Right ventricle myocardium inferior (tissue), 1 donor: ENCODE results near the gene EVL. TPM values are rescaled to one million over a fixed set of nuclear protein-coding genes. Genes with fewer than 3 reads are reported as not detected.

ENCODE experiments used
- ATAC-seq: fragments of 200-7000 bp; cut with Tn5 transposase; one replicate; pipeline ENCODE4 v1.9.1; 2020; ENCODE audit warnings: mild to moderate bottlenecking, moderate library complexity
- DNase-seq: peaks from one replicate; pipeline ENCODE4 v3.0.0; 2021; ENCODE audit errors: missing footprints
- intact Hi-C: fragments of 100-400 bp; cut with DNase I; formaldehyde crosslinking; loops from one replicate; pipeline ENCODE4 v1.11.0; 2022
- total RNA-seq: library from RNA; stranded (reverse); fragmentation: NEBNext Ultra II Directional; extraction: Animal tissue kit (Norgen Biotek cat#: 25700); gene quantifications from one replicate; pipeline ENCODE4 v1.2.1, GENCODE V29; 2021
- donor health status: DM: no; HTN: yes; CAD: no; lungs with severe emphysema.

The EVL gene
- total RNA-seq, 1 donor from 2014 or later, result 41.8 TPM

- intact Hi-C loops, result no loop called here
- DNase-seq (no peak), ATAC-seq (no peak)
These were observed 30.2 kb upstream of the EVL start for GRCh38 chr14:100034961-100035500.

- DNase-seq, result no peak
- ATAC-seq, result no peak
- intact Hi-C loops, result no loop called here
These were observed 29.5 kb upstream of the EVL start for GRCh38 chr14:100035700-100036099.

- no peak for DNase-seq
- intact Hi-C loops, result no loop called here
- no peak for ATAC-seq
These were observed 27.9 kb upstream of the EVL start for GRCh38 chr14:100037353-100037752.

GRCh38 chr14:100038065-100038464 is 27.2 kb upstream of the EVL start:
- no peak for ATAC-seq
- intact Hi-C loops, result no loop called here
- no peak for DNase-seq

GRCh38 chr14:100039903-100040302 is 25.3 kb upstream of the EVL start:
- ATAC-seq (no peak), DNase-seq (no peak)
- intact Hi-C loops, result no loop called here

- DNase-seq (no peak), ATAC-seq (no peak)
- intact Hi-C loops, result no loop called here
These were observed 24.0 kb upstream of the EVL start for GRCh38 chr14:100041271-100041670.

GRCh38 chr14:100042286-100042685 is 22.9 kb upstream of the EVL start:
- no peak for DNase-seq
- intact Hi-C loops, result no loop called here
- ATAC-seq, result no peak

GRCh38 chr14:100045642-100046344 is 19.4 kb upstream of the EVL start:
- ATAC-seq (no peak), DNase-seq (no peak)
- intact Hi-C loops, result no loop called here

- DNase-seq (no peak), ATAC-seq (no peak)
- intact Hi-C loops, result no loop called here
These were observed 17.6 kb upstream of the EVL start for GRCh38 chr14:100047600-100047999.

GRCh38 chr14:100048786-100049185 is 16.4 kb upstream of the EVL start:
- intact Hi-C loops, result no loop called here
- DNase-seq (no peak), ATAC-seq (no peak)

- no peak for ATAC-seq
- DNase-seq, result no peak
- intact Hi-C loops, result no loop called here
These were observed 16.0 kb upstream of the EVL start for GRCh38 chr14:100049220-100049619.

GRCh38 chr14:100051103-100051502 is 14.1 kb upstream of the EVL start:
- intact Hi-C loops, result no loop called here
- ATAC-seq, result no peak
- DNase-seq, result no peak

- intact Hi-C loops, result no loop called here
- no peak for DNase-seq
- no peak for ATAC-seq
These were observed 13.7 kb upstream of the EVL start for GRCh38 chr14:100051543-100051942.

- no peak for ATAC-seq
- DNase-seq, result no peak
- intact Hi-C loops, result no loop called here
These were observed 12.4 kb upstream of the EVL start for GRCh38 chr14:100052819-100053218.

GRCh38 chr14:100054316-100055075 is 10.7 kb upstream of the EVL start:
- no peak for ATAC-seq
- intact Hi-C loops, result loop anchor here (5.0 kb wide), 1 partner anchor 138 kb away; no protein-coding TSS in a partner anchor
- no peak for DNase-seq

- intact Hi-C loops, result loop anchor here (5.0 kb wide), 1 partner anchor 136 kb away; no protein-coding TSS in a partner anchor
- no peak for DNase-seq
These were observed 8.8 kb upstream of the EVL start for GRCh38 chr14:100056431-100056830.

GRCh38 chr14:100056964-100057795 is 8.0 kb upstream of the EVL start:
- intact Hi-C loops, result loop anchor here (5.0 kb wide), 1 partner anchor 135 kb away; no protein-coding TSS in a partner anchor
- DNase-seq (no peak), ATAC-seq (peak; percentile 73)

More at GRCh38 chr14:100056431-100056830, 8.8 kb upstream of the EVL start:
- ATAC-seq, result no peak

GRCh38 chr14:100058777-100059437 is 6.3 kb upstream of the EVL start:
- intact Hi-C loops, result loop anchor here (5.0 kb wide), 1 partner anchor 133 kb away; no protein-coding TSS in a partner anchor
- no peak for DNase-seq
- ATAC-seq, result no peak

- ATAC-seq (peak; percentile 59), DNase-seq (no peak)
- intact Hi-C loops, result loop anchor here (5.0 kb wide), 1 partner anchor 133 kb away; no protein-coding TSS in a partner anchor
These were observed 5.8 kb upstream of the EVL start for GRCh38 chr14:100059438-100059781.
